ENCODE measurements around the gene CFL2.
"Not testable (repeated sequence)": the region's sequence is repeated elsewhere in the genome, so short reads cannot be mapped to it uniquely, and the experiment has no call there.

Gene CFL2

GRCh38 chr14:34711796-34712712, 2.3 kb downstream of the CFL2 start:
- no peak overlapping the region for H3K27ac ChIP-seq (ENCODE audit: insufficient read depth, low read depth, low read length, poor library complexity, severe bottlenecking)
- peaks cover 5% of the 10 kb centered on the region for H3K4me1 ChIP-seq (ENCODE audit: control insufficient read depth, insufficient read depth, low read length)
- H3K4me3 ChIP-seq (ENCODE audit: insufficient read depth, low read depth, low read length): no peak overlapping the region
- peaks cover 8% of the 10 kb centered on the region for H3K27me3 ChIP-seq (ENCODE audit: control insufficient read depth, insufficient read depth, low read length, poor library complexity, severe bottlenecking)
- H3K36me3 ChIP-seq (ENCODE audit: control insufficient read depth, insufficient read depth, low read length): peaks cover 6% of the 10 kb centered on the region
- H3K9me3 ChIP-seq (ENCODE audit: control insufficient read depth, low read length): no peaks in the 10 kb centered on the region
- WGBS, 2 experiments: 97 to 98% methylated on average over 3 to 4 of the region's 4 CpGs

- peaks cover 6% of the 10 kb centered on the region for H3K36me3 ChIP-seq (ENCODE audit: control insufficient read depth, insufficient read depth, low read length)
- H3K27ac ChIP-seq (ENCODE audit: insufficient read depth, low read depth, low read length, poor library complexity, severe bottlenecking): no peak overlapping the region
- WGBS, 2 experiments: 92 to 95% methylated on average over 2 to 3 of the region's 3 CpGs
- H3K9me3 ChIP-seq (ENCODE audit: control insufficient read depth, low read length): no peaks in the 10 kb centered on the region
- no peak overlapping the region for H3K4me3 ChIP-seq (ENCODE audit: insufficient read depth, low read depth, low read length)
- peaks cover 8% of the 10 kb centered on the region for H3K27me3 ChIP-seq (ENCODE audit: control insufficient read depth, insufficient read depth, low read length, poor library complexity, severe bottlenecking)
- peaks cover 5% of the 10 kb centered on the region for H3K4me1 ChIP-seq (ENCODE audit: control insufficient read depth, insufficient read depth, low read length)
Measured at GRCh38 chr14:34711169-34711568, 3.2 kb downstream of the CFL2 start.

- 96% methylated on average over 2 of the region's 2 CpGs for WGBS, 2 experiments
- Histone ChIP-seq H3K27me3 (ENCODE audit: control insufficient read depth, insufficient read depth, low read length, poor library complexity, severe bottlenecking) (peaks cover 8% of the 10 kb centered on the region), H3K36me3 (ENCODE audit: control insufficient read depth, insufficient read depth, low read length) (peaks cover 6% of the 10 kb centered on the region), H3K27ac (ENCODE audit: insufficient read depth, low read depth, low read length, poor library complexity, severe bottlenecking) (no peak overlapping the region), H3K4me1 (ENCODE audit: control insufficient read depth, insufficient read depth, low read length) (peaks cover 5% of the 10 kb centered on the region), H3K4me3 (ENCODE audit: insufficient read depth, low read depth, low read length) (no peak overlapping the region), H3K9me3 (ENCODE audit: control insufficient read depth, low read length) (no peaks in the 10 kb centered on the region)
Measured at GRCh38 chr14:34710744-34711143, 3.6 kb downstream of the CFL2 start.

- 85 to 96% methylated on average over 1 of the region's 1 CpG for WGBS, 2 experiments
- no peak overlapping the region for H3K4me3 ChIP-seq (ENCODE audit: insufficient read depth, low read depth, low read length)
- H3K27ac ChIP-seq (ENCODE audit: insufficient read depth, low read depth, low read length, poor library complexity, severe bottlenecking): no peak overlapping the region
Measured at GRCh38 chr14:34710006-34710405, 4.4 kb downstream of the CFL2 start.

GRCh38 chr14:34707722-34708121, 6.7 kb downstream of the CFL2 start:
- no peak overlapping the region for H3K27ac ChIP-seq (ENCODE audit: insufficient read depth, low read depth, low read length, poor library complexity, severe bottlenecking)
- H3K4me1 ChIP-seq (ENCODE audit: control insufficient read depth, insufficient read depth, low read length): peaks cover 3% of the 10 kb centered on the region
- H3K36me3 ChIP-seq (ENCODE audit: control insufficient read depth, insufficient read depth, low read length): peaks cover 6% of the 10 kb centered on the region
- WGBS, 2 experiments: 87 to 91% methylated on average over 2 of the region's 3 CpGs
- H3K4me3 ChIP-seq (ENCODE audit: insufficient read depth, low read depth, low read length): no peak overlapping the region
- H3K27me3 ChIP-seq (ENCODE audit: control insufficient read depth, insufficient read depth, low read length, poor library complexity, severe bottlenecking): no peaks in the 10 kb centered on the region
- H3K9me3 ChIP-seq (ENCODE audit: control insufficient read depth, low read length): no peaks in the 10 kb centered on the region

More at GRCh38 chr14:34710006-34710405, 4.4 kb downstream of the CFL2 start:
- peaks cover 3% of the 10 kb centered on the region for H3K27me3 ChIP-seq (ENCODE audit: control insufficient read depth, insufficient read depth, low read length, poor library complexity, severe bottlenecking)
- H3K4me1 ChIP-seq (ENCODE audit: control insufficient read depth, insufficient read depth, low read length): peaks cover 5% of the 10 kb centered on the region
- peaks cover 6% of the 10 kb centered on the region for H3K36me3 ChIP-seq (ENCODE audit: control insufficient read depth, insufficient read depth, low read length)
- no peaks in the 10 kb centered on the region for H3K9me3 ChIP-seq (ENCODE audit: control insufficient read depth, low read length)

GRCh38 chr14:34701808-34702207, 12.6 kb downstream of the CFL2 start:
- H3K27me3 ChIP-seq (ENCODE audit: control insufficient read depth, insufficient read depth, low read length, poor library complexity, severe bottlenecking): no peaks in the 10 kb centered on the region
- 60 to 89% methylated on average over 1 of the region's 3 CpGs for WGBS, 2 experiments
- no peaks in the 10 kb centered on the region for H3K36me3 ChIP-seq (ENCODE audit: control insufficient read depth, insufficient read depth, low read length)
- no peaks in the 10 kb centered on the region for H3K4me1 ChIP-seq (ENCODE audit: control insufficient read depth, insufficient read depth, low read length)
- H3K27ac ChIP-seq (ENCODE audit: insufficient read depth, low read depth, low read length, poor library complexity, severe bottlenecking): no peak overlapping the region
- H3K4me3 ChIP-seq (ENCODE audit: insufficient read depth, low read depth, low read length): no peak overlapping the region
- H3K9me3 ChIP-seq (ENCODE audit: control insufficient read depth, low read length): no peaks in the 10 kb centered on the region

- Histone ChIP-seq H3K36me3 (ENCODE audit: control insufficient read depth, insufficient read depth, low read length) (no peaks in the 10 kb centered on the region), H3K4me3 (ENCODE audit: insufficient read depth, low read depth, low read length) (no peak overlapping the region), H3K4me1 (ENCODE audit: control insufficient read depth, insufficient read depth, low read length) (no peaks in the 10 kb centered on the region), H3K27me3 (ENCODE audit: control insufficient read depth, insufficient read depth, low read length, poor library complexity, severe bottlenecking) (no peaks in the 10 kb centered on the region), H3K9me3 (ENCODE audit: control insufficient read depth, low read length) (no peaks in the 10 kb centered on the region), H3K27ac (ENCODE audit: insufficient read depth, low read depth, low read length, poor library complexity, severe bottlenecking) (no peak overlapping the region)
- 93 to 100% methylated on average over 1 of the region's 1 CpG for WGBS, 2 experiments
Measured at GRCh38 chr14:34700622-34701130, 13.7 kb downstream of the CFL2 start.

GRCh38 chr14:34699873-34700621, 14.3 kb downstream of the CFL2 start:
- Histone ChIP-seq H3K9me3 (ENCODE audit: control insufficient read depth, low read length) (no peaks in the 10 kb centered on the region), H3K4me3 (ENCODE audit: insufficient read depth, low read depth, low read length) (no peak overlapping the region), H3K36me3 (ENCODE audit: control insufficient read depth, insufficient read depth, low read length) (no peaks in the 10 kb centered on the region), H3K27me3 (ENCODE audit: control insufficient read depth, insufficient read depth, low read length, poor library complexity, severe bottlenecking) (no peaks in the 10 kb centered on the region), H3K27ac (ENCODE audit: insufficient read depth, low read depth, low read length, poor library complexity, severe bottlenecking) (no peak overlapping the region), H3K4me1 (ENCODE audit: control insufficient read depth, insufficient read depth, low read length) (no peaks in the 10 kb centered on the region)
- WGBS, 2 experiments: 56 to 65% methylated on average over 3 to 4 of the region's 4 CpGs

GRCh38 chr14:34694216-34694615, 20.2 kb downstream of the CFL2 start:
- not testable (repeated sequence) for H3K4me1 ChIP-seq (ENCODE audit: control insufficient read depth, insufficient read depth, low read length); H3K4me3 ChIP-seq (ENCODE audit: insufficient read depth, low read depth, low read length); H3K36me3 ChIP-seq (ENCODE audit: control insufficient read depth, insufficient read depth, low read length); H3K9me3 ChIP-seq (ENCODE audit: control insufficient read depth, low read length); H3K27me3 ChIP-seq (ENCODE audit: control insufficient read depth, insufficient read depth, low read length, poor library complexity, severe bottlenecking); H3K27ac ChIP-seq (ENCODE audit: insufficient read depth, low read depth, low read length, poor library complexity, severe bottlenecking)
- WGBS, 2 experiments: 94 to 96% methylated on average over 16 of the region's 16 CpGs
